ENCODE results near the gene PACS1. TPM values are rescaled to one million over a fixed set of nuclear protein-coding genes. Genes with fewer than 3 reads are reported as not detected.

Gene PACS1
- total RNA-seq, 1 donor from 2014 or later, result 121 TPM

- Mint-ChIP-seq H3K9me3 (no peaks in the 10 kb centered on the region), H3K27me3 (peaks cover 8% of the 10 kb centered on the region), H3K27ac (no peak overlapping the region), H3K36me3 (ENCODE audit: low read depth) (no peaks in the 10 kb centered on the region), H3K4me3 (no peak overlapping the region), H3K4me1 (peaks cover 17% of the 10 kb centered on the region)
- no peak for TF ChIP-seq CTCF (IDR thresholded peaks at IDR 0.05)
- intact Hi-C loops (cut with micrococcal nuclease), result no loop called here
- no peak for ATAC-seq (ENCODE audit: low read depth)
- no peak for DNase-seq
- ChIA-PET CTCF (no interaction called here), POLR2A (no interaction called here)
Measured at GRCh38 chr11:66046901-66047300, 23.2 kb upstream of the PACS1 start.

GRCh38 chr11:66047541-66048365 is 22.3 kb upstream of the PACS1 start:
- no peak for ATAC-seq (ENCODE audit: low read depth)
- peaks cover 24% of the 10 kb centered on the region for H3K4me1 Mint-ChIP-seq
- no peak for DNase-seq
- no peak overlapping the region for H3K27ac Mint-ChIP-seq
- intact Hi-C loops (cut with micrococcal nuclease), result no loop called here
- no peak for TF ChIP-seq CTCF (IDR thresholded peaks at IDR 0.05)
- POLR2A ChIA-PET, result interaction anchor here (0.6 kb wide), 1 partner anchor 160 kb away, joined by 10 read pairs; the partner anchor contains the start of gene FIBP
- CTCF ChIA-PET, result no interaction called here
- peaks cover 7% of the 10 kb centered on the region for H3K36me3 Mint-ChIP-seq (ENCODE audit: low read depth)
- peaks cover 8% of the 10 kb centered on the region for H3K27me3 Mint-ChIP-seq
- no peaks in the 10 kb centered on the region for H3K9me3 Mint-ChIP-seq
- no peak overlapping the region for H3K4me3 Mint-ChIP-seq

GRCh38 chr11:66048547-66049323 is 21.3 kb upstream of the PACS1 start, which contains the start of gene GAL3ST3:
Gene GAL3ST3, minus strand, starts transcription at chr11:66049161. Its CDS starts 3,746 bp downstream, at chr11:66045415.
- H3K4me3 Mint-ChIP-seq, result no peak within 1 kb of the TSS
- H3K36me3 Mint-ChIP-seq (ENCODE audit: low read depth), result peaks cover 14% of the 10 kb centered on the region
- ATAC-seq (ENCODE audit: low read depth), result no peak
- ChIA-PET POLR2A (no interaction called here), CTCF (no interaction called here)
- intact Hi-C loops (cut with micrococcal nuclease), result no loop called here
- H3K27ac Mint-ChIP-seq, result no peak within 1 kb of the TSS
- peaks cover 8% of the 10 kb centered on the region for H3K27me3 Mint-ChIP-seq
- H3K4me1 Mint-ChIP-seq, result peaks cover 30% of the 10 kb centered on the region
- no peak for TF ChIP-seq CTCF (IDR thresholded peaks at IDR 0.05)
- DNase-seq, result no peak
- H3K9me3 Mint-ChIP-seq, result no peaks in the 10 kb centered on the region

- peaks cover 27% of the 10 kb centered on the region for H3K4me1 Mint-ChIP-seq
- ChIA-PET CTCF (interaction anchor here (1.0 kb wide), 1 partner anchor 339 kb away, joined by 3 read pairs; the partner anchor contains the start of gene KAT5), POLR2A (interaction anchor here (0.6 to 4.9 kb wide), 7 partner anchors 18 to 238 kb away, joined by 6 to 46 read pairs (median 13); partner anchors contain the start of genes BANF1, CFL1, EIF1AD and PACS1)
- DNase-seq, result no peak
- intact Hi-C loops (cut with micrococcal nuclease), result loop anchor here (5.0 kb wide), 1 partner anchor 193 kb away; the partner anchor contains the start of gene CFL1
- no peak for TF ChIP-seq CTCF (IDR thresholded peaks at IDR 0.05)
- no peak for ATAC-seq (ENCODE audit: low read depth)
- peak overlapping the region; percentile 53 for H3K4me3 Mint-ChIP-seq
- no peaks in the 10 kb centered on the region for H3K9me3 Mint-ChIP-seq
- peak overlapping the region; percentile 80 for H3K27ac Mint-ChIP-seq
- H3K36me3 Mint-ChIP-seq (ENCODE audit: low read depth), result peaks cover 28% of the 10 kb centered on the region
- H3K27me3 Mint-ChIP-seq, result peaks cover 8% of the 10 kb centered on the region
Measured at GRCh38 chr11:66050581-66051231, 19.4 kb upstream of the PACS1 start.

All from activated B cell treated with CpG ODN at 0.5 μM for 24 hours (primary cell).